Muscle layer of colon (tissue), 2 donors: ENCODE data around the gene LORICRIN.
"Not testable (repeated sequence)": the region's sequence is repeated elsewhere in the genome, so short reads cannot be mapped to it uniquely, and the experiment has no call there.

Source experiments
- H3K27ac ChIP-seq: one replicate; pipeline ENCODE4 v1.7.0; 2013; ENCODE audit warnings: low read depth, mild to moderate bottlenecking, low read length, moderate library complexity
- H3K27me3 ChIP-seq, 2 donors: one replicate each; pipeline ENCODE4 v1.7.0; 2013; ENCODE audit warnings: low read length in 2 of 2, mild to moderate bottlenecking in 2 of 2; ENCODE audit not compliant: insufficient read depth in 2 of 2, control insufficient read depth in 1 of 2
- H3K36me3 ChIP-seq: one replicate; pipeline ENCODE4 v1.7.0; 2013; ENCODE audit warnings: mild to moderate bottlenecking, low read length; ENCODE audit not compliant: insufficient read depth
- H3K4me1 ChIP-seq: one replicate; pipeline ENCODE4 v1.7.0; 2013; ENCODE audit warnings: mild to moderate bottlenecking, low read length; ENCODE audit not compliant: insufficient read depth
- H3K4me3 ChIP-seq, 2 donors: one replicate each; pipeline ENCODE4 v1.7.0; 2013; ENCODE audit warnings: low read length in 2 of 2, low read depth in 1 of 2, mild to moderate bottlenecking in 1 of 2, moderate library complexity in 1 of 2
- H3K9ac ChIP-seq: one replicate; pipeline ENCODE4 v1.7.0; 2013; ENCODE audit warnings: low read length
- H3K9me3 ChIP-seq: one replicate; pipeline ENCODE4 v1.7.0; 2013; ENCODE audit warnings: mild to moderate bottlenecking, low read length
- donor health status: abdominal sarcoma.
- donor health status: Adenocarcinoma of cecum.

LORICRIN gene

GRCh38 chr1:153229076-153229829 lies 30.2 kb upstream of the LORICRIN start:
- not testable (repeated sequence) for H3K9ac ChIP-seq, H3K9me3 ChIP-seq, H3K27me3 ChIP-seq, H3K4me3 ChIP-seq, H3K4me1 ChIP-seq, H3K27ac ChIP-seq, H3K36me3 ChIP-seq

- H3K9me3 ChIP-seq: no peaks in the 10 kb centered on the region
- no peak overlapping the region for H3K27ac ChIP-seq
- no peak overlapping the region for H3K9ac ChIP-seq
- no peaks in the 10 kb centered on the region for H3K27me3 ChIP-seq
- no peaks in the 10 kb centered on the region for H3K4me1 ChIP-seq
- H3K36me3 ChIP-seq: no peaks in the 10 kb centered on the region
- H3K4me3 ChIP-seq: no peak overlapping the region
Measured at GRCh38 chr1:153231363-153231762, 28.1 kb upstream of the LORICRIN start.

- no peak overlapping the region for H3K27ac ChIP-seq
- H3K9ac ChIP-seq: no peak overlapping the region
- no peaks in the 10 kb centered on the region for H3K36me3 ChIP-seq
- no peaks in the 10 kb centered on the region for H3K9me3 ChIP-seq
- H3K4me1 ChIP-seq: no peaks in the 10 kb centered on the region
- no peaks in the 10 kb centered on the region for H3K27me3 ChIP-seq
- H3K4me3 ChIP-seq: no peak overlapping the region
Measured at GRCh38 chr1:153231785-153232184, 27.7 kb upstream of the LORICRIN start.

- H3K4me1 ChIP-seq: no peaks in the 10 kb centered on the region
- no peaks in the 10 kb centered on the region for H3K9me3 ChIP-seq
- no peak overlapping the region for H3K9ac ChIP-seq
- no peak overlapping the region for H3K4me3 ChIP-seq
- H3K27ac ChIP-seq: no peak overlapping the region
- no peaks in the 10 kb centered on the region for H3K36me3 ChIP-seq
- H3K27me3 ChIP-seq: no peaks in the 10 kb centered on the region
Measured at GRCh38 chr1:153232553-153232952, 26.9 kb upstream of the LORICRIN start.

- H3K36me3 ChIP-seq: no peaks in the 10 kb centered on the region
- no peaks in the 10 kb centered on the region for H3K4me1 ChIP-seq
- H3K27me3 ChIP-seq: no peaks in the 10 kb centered on the region
- no peak overlapping the region for H3K9ac ChIP-seq
- H3K4me3 ChIP-seq: no peak overlapping the region
- no peaks in the 10 kb centered on the region for H3K9me3 ChIP-seq
- no peak overlapping the region for H3K27ac ChIP-seq
Measured at GRCh38 chr1:153233448-153233847, 26.0 kb upstream of the LORICRIN start.

GRCh38 chr1:153238527-153238926 lies 21.0 kb upstream of the LORICRIN start:
- no peaks in the 10 kb centered on the region for H3K27me3 ChIP-seq
- H3K36me3 ChIP-seq: no peaks in the 10 kb centered on the region
- H3K9me3 ChIP-seq: no peaks in the 10 kb centered on the region
- H3K4me3 ChIP-seq: no peak overlapping the region
- H3K9ac ChIP-seq: no peak overlapping the region
- H3K4me1 ChIP-seq: no peaks in the 10 kb centered on the region
- H3K27ac ChIP-seq: no peak overlapping the region

GRCh38 chr1:153242160-153242559 lies 17.3 kb upstream of the LORICRIN start:
- Histone ChIP-seq H3K4me1 (no peaks in the 10 kb centered on the region), H3K27ac (no peak overlapping the region), H3K36me3 (no peaks in the 10 kb centered on the region), H3K9ac (no peak overlapping the region), H3K9me3 (no peaks in the 10 kb centered on the region), H3K4me3 (no peak overlapping the region), H3K27me3 (no peaks in the 10 kb centered on the region)

- no peak overlapping the region for H3K27ac ChIP-seq
- no peaks in the 10 kb centered on the region for H3K27me3 ChIP-seq
- H3K4me1 ChIP-seq: no peaks in the 10 kb centered on the region
- H3K9ac ChIP-seq: no peak overlapping the region
- H3K9me3 ChIP-seq: no peaks in the 10 kb centered on the region
- no peak overlapping the region for H3K4me3 ChIP-seq
- H3K36me3 ChIP-seq: no peaks in the 10 kb centered on the region
Measured at GRCh38 chr1:153245466-153245865, 14.0 kb upstream of the LORICRIN start.

- Histone ChIP-seq H3K27ac (no peak overlapping the region), H3K36me3 (no peaks in the 10 kb centered on the region), H3K9ac (no peak overlapping the region), H3K27me3 (no peaks in the 10 kb centered on the region), H3K4me3 (no peak overlapping the region), H3K9me3 (no peaks in the 10 kb centered on the region), H3K4me1 (no peaks in the 10 kb centered on the region)
Measured at GRCh38 chr1:153246018-153246417, 13.5 kb upstream of the LORICRIN start.

GRCh38 chr1:153246825-153247224 lies 12.7 kb upstream of the LORICRIN start:
- no peak overlapping the region for H3K27ac ChIP-seq
- H3K9ac ChIP-seq: no peak overlapping the region
- no peak overlapping the region for H3K4me3 ChIP-seq
- no peaks in the 10 kb centered on the region for H3K9me3 ChIP-seq
- no peaks in the 10 kb centered on the region for H3K27me3 ChIP-seq
- H3K4me1 ChIP-seq: no peaks in the 10 kb centered on the region
- no peaks in the 10 kb centered on the region for H3K36me3 ChIP-seq

- H3K9me3 ChIP-seq: no peaks in the 10 kb centered on the region
- no peaks in the 10 kb centered on the region for H3K36me3 ChIP-seq
- H3K9ac ChIP-seq: no peak overlapping the region
- no peaks in the 10 kb centered on the region for H3K4me1 ChIP-seq
- H3K27me3 ChIP-seq: no peaks in the 10 kb centered on the region
- no peak overlapping the region for H3K27ac ChIP-seq
- H3K4me3 ChIP-seq: no peak overlapping the region
Measured at GRCh38 chr1:153248176-153248879, 11.2 kb upstream of the LORICRIN start.

GRCh38 chr1:153250166-153250565 lies 9.3 kb upstream of the LORICRIN start:
- no peaks in the 10 kb centered on the region for H3K9me3 ChIP-seq
- H3K27ac ChIP-seq: no peak overlapping the region
- no peaks in the 10 kb centered on the region for H3K27me3 ChIP-seq
- no peak overlapping the region for H3K4me3 ChIP-seq
- no peak overlapping the region for H3K9ac ChIP-seq
- no peaks in the 10 kb centered on the region for H3K36me3 ChIP-seq
- no peaks in the 10 kb centered on the region for H3K4me1 ChIP-seq
